GM23338 (cell line): ENCODE results near the gene NDUFA6. TPM values are rescaled to one million over a fixed set of nuclear protein-coding genes. Genes with fewer than 3 reads are reported as not detected.
"Not testable (repeated sequence)": the region's sequence is repeated elsewhere in the genome, so short reads cannot be mapped to it uniquely, and the experiment has no call there.

ENCODE experiments used
- ATAC-seq: fragments of 200-7000 bp; cut with Tn5 transposase; 3 replicates; pipeline ENCODE4 v1.9.1; 2020
- DNase-seq: peaks from one replicate; pipeline ENCODE4 v3.0.0-alpha.2; 2015; ENCODE audit warnings: low spot score
- H2AFZ ChIP-seq: fragments of 200-600 bp; sonication (generic); 2 replicates; pipeline ENCODE4 v1.8.0; 2016; ENCODE audit warnings: antibody characterized with exemption, mild to moderate bottlenecking, moderate library complexity
- H3F3A ChIP-seq: fragments of 200-600 bp; sonication (generic); replicated peaks from 2 replicates; pipeline ENCODE4 v1.8.0; 2017; ENCODE audit warnings: antibody characterized with exemption, mixed run types, low read depth
- H3K27ac ChIP-seq: fragments of 200-600 bp; sonication (generic); 2 replicates; pipeline ENCODE4 v1.6.1; 2016; ENCODE audit warnings: low read depth
- H3K27me3 ChIP-seq: fragments of 200-600 bp; sonication (generic); 2 replicates; pipeline ENCODE4 v1.8.0; 2016; ENCODE audit warnings: mild to moderate bottlenecking, mixed run types, moderate library complexity; ENCODE audit not compliant: insufficient read depth
- H3K36me3 ChIP-seq: fragments of 200-600 bp; sonication (generic); 2 replicates; pipeline ENCODE4 v1.8.0; 2016; ENCODE audit warnings: mild to moderate bottlenecking; ENCODE audit not compliant: insufficient read depth
- H3K4me1 ChIP-seq: fragments of 200-600 bp; sonication (generic); 2 replicates; pipeline ENCODE4 v1.8.0; 2016; ENCODE audit warnings: mild to moderate bottlenecking, moderate library complexity; ENCODE audit not compliant: insufficient read depth
- H3K4me2 ChIP-seq: fragments of 200-600 bp; sonication (generic); 2 replicates; pipeline ENCODE4 v1.7.1; 2017; ENCODE audit warnings: mixed run types
- H3K4me3 ChIP-seq: fragments of 200-600 bp; sonication (generic); 2 replicates; pipeline ENCODE4 v1.6.1; 2016; ENCODE audit warnings: mixed run types
- H3K79me2 ChIP-seq: fragments of 200-600 bp; sonication (generic); replicated peaks from 2 replicates; pipeline ENCODE4 v1.8.0; 2017; ENCODE audit warnings: mild to moderate bottlenecking; ENCODE audit not compliant: insufficient read depth
- H3K9me2 ChIP-seq: fragments of 200-600 bp; sonication (generic); 2 replicates; pipeline ENCODE4 v1.8.0; 2017; ENCODE audit not compliant: insufficient read depth
- H4K20me1 ChIP-seq: fragments of 200-600 bp; sonication (generic); replicated peaks from 2 replicates; pipeline ENCODE4 v1.8.0; 2017; ENCODE audit warnings: mild to moderate bottlenecking; ENCODE audit not compliant: insufficient read depth
- H3K27ac Mint-ChIP-seq: 2 replicates; pipeline ENCODE4 v1.8.0; 2020; ENCODE audit warnings: inconsistent platforms, mild to moderate bottlenecking, moderate library complexity, mixed read lengths
- H3K27me3 Mint-ChIP-seq: 3 replicates; pipeline ENCODE4 v1.8.0; 2022; ENCODE audit warnings: low read depth, mild to moderate bottlenecking, moderate library complexity, mixed read lengths, inconsistent platforms; ENCODE audit not compliant: insufficient read depth, poor library complexity
- H3K36me3 Mint-ChIP-seq: 3 replicates; pipeline ENCODE4 v1.8.0; 2021; ENCODE audit warnings: low read depth, mild to moderate bottlenecking, inconsistent platforms, moderate library complexity, mixed read lengths
- H3K4me1 Mint-ChIP-seq: 3 replicates; pipeline ENCODE4 v1.8.0; 2020; ENCODE audit warnings: mild to moderate bottlenecking, inconsistent platforms, mixed read lengths
- H3K4me3 Mint-ChIP-seq: 3 replicates; pipeline ENCODE4 v1.8.0; 2021; ENCODE audit warnings: moderate library complexity, mild to moderate bottlenecking, inconsistent platforms, mixed read lengths
- H3K9me3 Mint-ChIP-seq: 3 replicates; pipeline ENCODE4 v1.8.0; 2020; ENCODE audit warnings: moderate library complexity, mild to moderate bottlenecking, inconsistent platforms, mixed read lengths
- CREB1 ChIP-seq: fragments of 250-450 bp; sonication (Bioruptor Pico); IDR thresholded peaks from 2 replicates; pipeline ENCODE4 v1.5.0; 2020; ENCODE audit warnings: low read depth, mild to moderate bottlenecking, moderate library complexity
- ETS1 ChIP-seq: IDR thresholded peaks from 2 replicates; pipeline ENCODE4 v1.6.1; 2016; ENCODE audit warnings: antibody characterized with exemption
- STAT1 ChIP-seq: IDR thresholded peaks from one replicate; pipeline ENCODE4 v1.6.1; 2016; ENCODE audit warnings: antibody characterized with exemption; ENCODE audit not compliant: unreplicated experiment
- polyA plus RNA-seq: library from polyadenylated mRNA; unstranded; fragments of >200 nt; fragmentation: Nextera tagmentation; extraction: Ambion mirVana; gene quantifications from 2 replicates; pipeline ENCODE4 v1.2.1, GENCODE V29; 2016
- total RNA-seq: library from RNA; depleted of rRNA; stranded (reverse); fragments of >200 nt; shearing (Covaris generic); gene quantifications from 2 replicates; pipeline ENCODE4 v1.2.3, GENCODE V29; 2014
- TF ChIP-seq, protein P1 (sequence below): fragments of 250-450 bp; sonication (Bioruptor Pico); IDR thresholded peaks from 2 replicates; pipeline ENCODE4 v1.5.0; 2020; ENCODE audit warnings: mild to moderate bottlenecking, moderate library complexity
- TF ChIP-seq, protein P2 (sequence below): IDR thresholded peaks from one replicate; pipeline ENCODE4 v1.6.1; 2018; ENCODE audit warnings: antibody characterized with exemption; ENCODE audit not compliant: unreplicated experiment

NDUFA6 gene
- total and polyA plus RNA-seq, 2 experiments from 2014 or later: 69.8 to 433 TPM

GRCh38 chr22:42127606-42128005 lies 37.0 kb upstream of the NDUFA6 start:
- Histone ChIP-seq H3K4me2 (no peak overlapping the region), H3K27ac (no peak overlapping the region), H3K27me3 (no peaks in the 10 kb centered on the region), H3F3A (no peaks in the 10 kb centered on the region), H3K4me1 (no peaks in the 10 kb centered on the region), H3K9me2 (no peaks in the 10 kb centered on the region), H3K4me3 (no peak overlapping the region), H3K36me3 (no peaks in the 10 kb centered on the region), H4K20me1 (no peaks in the 10 kb centered on the region), H2AFZ (no peak overlapping the region), H3K79me2 (no peaks in the 10 kb centered on the region)
- no peak for TF ChIP-seq CREB1 (CRISPR knock-in tag)
- TF ChIP-seq ETS1: no peak
- TF ChIP-seq, protein P1, sequence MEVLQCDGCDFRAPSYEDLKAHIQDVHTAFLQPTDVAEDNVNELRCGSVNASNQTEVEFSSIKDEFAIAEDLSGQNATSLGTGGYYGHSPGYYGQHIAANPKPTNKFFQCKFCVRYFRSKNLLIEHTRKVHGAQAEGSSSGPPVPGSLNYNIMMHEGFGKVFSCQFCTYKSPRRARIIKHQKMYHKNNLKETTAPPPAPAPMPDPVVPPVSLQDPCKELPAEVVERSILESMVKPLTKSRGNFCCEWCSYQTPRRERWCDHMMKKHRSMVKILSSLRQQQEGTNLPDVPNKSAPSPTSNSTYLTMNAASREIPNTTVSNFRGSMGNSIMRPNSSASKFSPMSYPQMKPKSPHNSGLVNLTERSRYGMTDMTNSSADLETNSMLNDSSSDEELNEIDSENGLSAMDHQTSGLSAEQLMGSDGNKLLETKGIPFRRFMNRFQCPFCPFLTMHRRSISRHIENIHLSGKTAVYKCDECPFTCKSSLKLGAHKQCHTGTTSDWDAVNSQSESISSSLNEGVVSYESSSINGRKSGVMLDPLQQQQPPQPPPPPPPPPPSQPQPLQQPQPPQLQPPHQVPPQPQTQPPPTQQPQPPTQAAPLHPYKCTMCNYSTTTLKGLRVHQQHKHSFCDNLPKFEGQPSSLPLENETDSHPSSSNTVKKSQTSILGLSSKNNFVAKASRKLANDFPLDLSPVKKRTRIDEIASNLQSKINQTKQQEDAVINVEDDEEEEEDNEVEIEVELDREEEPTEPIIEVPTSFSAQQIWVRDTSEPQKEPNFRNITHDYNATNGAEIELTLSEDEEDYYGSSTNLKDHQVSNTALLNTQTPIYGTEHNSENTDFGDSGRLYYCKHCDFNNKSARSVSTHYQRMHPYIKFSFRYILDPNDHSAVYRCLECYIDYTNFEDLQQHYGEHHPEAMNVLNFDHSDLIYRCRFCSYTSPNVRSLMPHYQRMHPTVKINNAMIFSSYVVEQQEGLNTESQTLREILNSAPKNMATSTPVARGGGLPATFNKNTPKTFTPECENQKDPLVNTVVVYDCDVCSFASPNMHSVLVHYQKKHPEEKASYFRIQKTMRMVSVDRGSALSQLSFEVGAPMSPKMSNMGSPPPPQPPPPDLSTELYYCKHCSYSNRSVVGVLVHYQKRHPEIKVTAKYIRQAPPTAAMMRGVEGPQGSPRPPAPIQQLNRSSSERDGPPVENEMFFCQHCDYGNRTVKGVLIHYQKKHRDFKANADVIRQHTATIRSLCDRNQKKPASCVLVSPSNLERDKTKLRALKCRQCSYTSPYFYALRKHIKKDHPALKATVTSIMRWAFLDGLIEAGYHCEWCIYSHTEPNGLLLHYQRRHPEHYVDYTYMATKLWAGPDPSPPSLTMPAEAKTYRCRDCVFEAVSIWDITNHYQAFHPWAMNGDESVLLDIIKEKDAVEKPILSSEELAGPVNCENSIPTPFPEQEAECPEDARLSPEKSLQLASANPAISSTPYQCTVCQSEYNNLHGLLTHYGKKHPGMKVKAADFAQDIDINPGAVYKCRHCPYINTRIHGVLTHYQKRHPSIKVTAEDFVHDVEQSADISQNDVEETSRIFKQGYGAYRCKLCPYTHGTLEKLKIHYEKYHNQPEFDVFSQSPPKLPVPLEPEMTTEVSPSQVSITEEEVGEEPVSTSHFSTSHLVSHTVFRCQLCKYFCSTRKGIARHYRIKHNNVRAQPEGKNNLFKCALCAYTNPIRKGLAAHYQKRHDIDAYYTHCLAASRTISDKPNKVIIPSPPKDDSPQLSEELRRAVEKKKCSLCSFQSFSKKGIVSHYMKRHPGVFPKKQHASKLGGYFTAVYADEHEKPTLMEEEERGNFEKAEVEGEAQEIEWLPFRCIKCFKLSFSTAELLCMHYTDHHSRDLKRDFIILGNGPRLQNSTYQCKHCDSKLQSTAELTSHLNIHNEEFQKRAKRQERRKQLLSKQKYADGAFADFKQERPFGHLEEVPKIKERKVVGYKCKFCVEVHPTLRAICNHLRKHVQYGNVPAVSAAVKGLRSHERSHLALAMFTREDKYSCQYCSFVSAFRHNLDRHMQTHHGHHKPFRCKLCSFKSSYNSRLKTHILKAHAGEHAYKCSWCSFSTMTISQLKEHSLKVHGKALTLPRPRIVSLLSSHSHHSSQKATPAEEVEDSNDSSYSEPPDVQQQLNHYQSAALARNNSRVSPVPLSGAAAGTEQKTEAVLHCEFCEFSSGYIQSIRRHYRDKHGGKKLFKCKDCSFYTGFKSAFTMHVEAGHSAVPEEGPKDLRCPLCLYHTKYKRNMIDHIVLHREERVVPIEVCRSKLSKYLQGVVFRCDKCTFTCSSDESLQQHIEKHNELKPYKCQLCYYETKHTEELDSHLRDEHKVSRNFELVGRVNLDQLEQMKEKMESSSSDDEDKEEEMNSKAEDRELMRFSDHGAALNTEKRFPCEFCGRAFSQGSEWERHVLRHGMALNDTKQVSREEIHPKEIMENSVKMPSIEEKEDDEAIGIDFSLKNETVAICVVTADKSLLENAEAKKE (CRISPR knock-in tag): no peak
- TF ChIP-seq, protein P2, sequence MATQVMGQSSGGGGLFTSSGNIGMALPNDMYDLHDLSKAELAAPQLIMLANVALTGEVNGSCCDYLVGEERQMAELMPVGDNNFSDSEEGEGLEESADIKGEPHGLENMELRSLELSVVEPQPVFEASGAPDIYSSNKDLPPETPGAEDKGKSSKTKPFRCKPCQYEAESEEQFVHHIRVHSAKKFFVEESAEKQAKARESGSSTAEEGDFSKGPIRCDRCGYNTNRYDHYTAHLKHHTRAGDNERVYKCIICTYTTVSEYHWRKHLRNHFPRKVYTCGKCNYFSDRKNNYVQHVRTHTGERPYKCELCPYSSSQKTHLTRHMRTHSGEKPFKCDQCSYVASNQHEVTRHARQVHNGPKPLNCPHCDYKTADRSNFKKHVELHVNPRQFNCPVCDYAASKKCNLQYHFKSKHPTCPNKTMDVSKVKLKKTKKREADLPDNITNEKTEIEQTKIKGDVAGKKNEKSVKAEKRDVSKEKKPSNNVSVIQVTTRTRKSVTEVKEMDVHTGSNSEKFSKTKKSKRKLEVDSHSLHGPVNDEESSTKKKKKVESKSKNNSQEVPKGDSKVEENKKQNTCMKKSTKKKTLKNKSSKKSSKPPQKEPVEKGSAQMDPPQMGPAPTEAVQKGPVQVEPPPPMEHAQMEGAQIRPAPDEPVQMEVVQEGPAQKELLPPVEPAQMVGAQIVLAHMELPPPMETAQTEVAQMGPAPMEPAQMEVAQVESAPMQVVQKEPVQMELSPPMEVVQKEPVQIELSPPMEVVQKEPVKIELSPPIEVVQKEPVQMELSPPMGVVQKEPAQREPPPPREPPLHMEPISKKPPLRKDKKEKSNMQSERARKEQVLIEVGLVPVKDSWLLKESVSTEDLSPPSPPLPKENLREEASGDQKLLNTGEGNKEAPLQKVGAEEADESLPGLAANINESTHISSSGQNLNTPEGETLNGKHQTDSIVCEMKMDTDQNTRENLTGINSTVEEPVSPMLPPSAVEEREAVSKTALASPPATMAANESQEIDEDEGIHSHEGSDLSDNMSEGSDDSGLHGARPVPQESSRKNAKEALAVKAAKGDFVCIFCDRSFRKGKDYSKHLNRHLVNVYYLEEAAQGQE: no peak
- TF ChIP-seq STAT1: no peak
- H3K4me3 Mint-ChIP-seq: no peak overlapping the region
- H3K27me3 Mint-ChIP-seq: peaks cover 19% of the 10 kb centered on the region
- peaks cover 3% of the 10 kb centered on the region; the same call in 2 of the 3 replicates for H3K9me3 Mint-ChIP-seq
- H3K27ac Mint-ChIP-seq: no peak overlapping the region
- DNase-seq (no peak), ATAC-seq (no peak)
- peaks cover 3% of the 10 kb centered on the region; the same call in 1 of the 3 replicates for H3K36me3 Mint-ChIP-seq
- no peaks in the 10 kb centered on the region for H3K4me1 Mint-ChIP-seq

DNA sequence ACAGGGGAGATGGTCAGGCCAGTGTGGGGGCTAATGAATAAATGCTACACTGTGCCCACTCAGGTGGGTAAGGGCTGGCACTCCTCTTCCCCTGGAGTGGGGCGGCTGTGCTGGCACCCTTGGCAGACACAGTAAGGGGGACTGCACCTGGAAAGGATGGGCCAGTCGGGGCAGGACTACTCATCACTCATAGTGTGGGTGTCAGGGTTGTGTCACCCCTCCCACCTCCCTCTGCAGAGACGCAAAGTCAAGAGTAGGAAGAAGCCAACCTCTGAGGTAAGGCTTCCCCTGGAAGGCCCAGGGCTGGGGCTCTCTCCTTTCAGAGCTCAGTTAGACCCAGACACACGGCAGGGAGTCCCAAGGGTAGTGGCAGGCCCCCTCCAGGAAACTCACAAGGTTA lies 33.0 kb upstream of the NDUFA6 start:
- not testable (repeated sequence) for H3K27ac ChIP-seq, H3K27me3 ChIP-seq, H2AFZ ChIP-seq, H3K4me3 ChIP-seq, ATAC-seq, H3K36me3 ChIP-seq, H3K4me2 ChIP-seq, DNase-seq, H3K36me3 Mint-ChIP-seq, H3K79me2 ChIP-seq, H3K27ac Mint-ChIP-seq, H3K9me3 Mint-ChIP-seq, H3K9me2 ChIP-seq, H3K4me3 Mint-ChIP-seq, H4K20me1 ChIP-seq, H3K27me3 Mint-ChIP-seq, H3K4me1 Mint-ChIP-seq, H3K4me1 ChIP-seq, H3F3A ChIP-seq

DNA sequence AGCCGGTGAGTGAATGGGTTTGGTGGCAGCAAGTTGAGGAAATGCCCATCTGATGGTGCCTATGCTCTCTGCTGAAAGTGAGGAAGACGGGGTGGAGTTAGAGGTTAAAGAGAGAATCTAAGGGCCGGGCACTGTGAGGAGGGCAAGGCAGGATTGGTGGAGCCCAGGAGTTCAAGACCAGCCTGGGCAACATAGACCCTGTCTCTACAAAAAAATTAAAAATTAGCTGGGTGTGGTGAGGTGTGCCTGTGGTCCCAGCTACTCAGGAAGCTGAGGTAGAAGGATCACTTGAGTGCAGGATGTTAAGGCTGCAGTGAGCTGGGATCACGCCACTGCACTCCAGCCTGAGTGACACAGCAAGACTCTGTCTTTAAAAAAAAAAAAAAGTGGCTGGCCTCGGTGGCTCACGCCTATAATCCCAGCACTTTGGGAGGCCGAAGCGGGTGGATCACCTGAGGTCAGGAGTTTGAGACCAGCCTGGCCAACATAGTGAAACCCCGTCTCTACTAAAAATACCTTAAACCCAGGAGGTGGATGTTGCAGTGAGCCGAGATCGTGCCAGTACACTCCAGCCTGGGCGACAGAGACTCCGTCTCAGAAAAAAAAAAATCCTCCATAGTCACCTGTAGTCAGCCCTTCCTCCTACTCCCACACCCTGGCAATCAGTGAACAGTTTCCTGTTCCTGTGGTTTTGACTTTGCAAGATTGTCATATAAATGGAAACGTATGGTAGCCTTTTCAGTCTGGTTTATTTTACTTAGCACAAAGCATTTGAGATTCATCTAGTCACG lies 29.9 kb upstream of the NDUFA6 start:
- H3K27me3 ChIP-seq, H3K4me1 Mint-ChIP-seq, H2AFZ ChIP-seq, H3F3A ChIP-seq, H4K20me1 ChIP-seq, H3K79me2 ChIP-seq, H3K4me1 ChIP-seq, H3K9me2 ChIP-seq, H3K4me3 Mint-ChIP-seq, ATAC-seq, H3K36me3 ChIP-seq, H3K27ac ChIP-seq, H3K4me3 ChIP-seq, DNase-seq, H3K4me2 ChIP-seq, H3K27me3 Mint-ChIP-seq, H3K27ac Mint-ChIP-seq: not testable (repeated sequence)
- Mint-ChIP-seq H3K36me3 (peaks cover 10% of the 10 kb centered on the region; the same call in 2 of the 3 replicates), H3K9me3 (peaks cover 15% of the 10 kb centered on the region)
